ENCODE data around the gene PPARA. TPM values are rescaled to one million over a fixed set of nuclear protein-coding genes. Genes with fewer than 3 reads are reported as not detected.

Gene PPARA
- total and polyA plus RNA-seq, 2 donors (not counting 1 experiment from before 2014, with no cell fraction given) = 4.1 to 29.8 TPM

DNA sequence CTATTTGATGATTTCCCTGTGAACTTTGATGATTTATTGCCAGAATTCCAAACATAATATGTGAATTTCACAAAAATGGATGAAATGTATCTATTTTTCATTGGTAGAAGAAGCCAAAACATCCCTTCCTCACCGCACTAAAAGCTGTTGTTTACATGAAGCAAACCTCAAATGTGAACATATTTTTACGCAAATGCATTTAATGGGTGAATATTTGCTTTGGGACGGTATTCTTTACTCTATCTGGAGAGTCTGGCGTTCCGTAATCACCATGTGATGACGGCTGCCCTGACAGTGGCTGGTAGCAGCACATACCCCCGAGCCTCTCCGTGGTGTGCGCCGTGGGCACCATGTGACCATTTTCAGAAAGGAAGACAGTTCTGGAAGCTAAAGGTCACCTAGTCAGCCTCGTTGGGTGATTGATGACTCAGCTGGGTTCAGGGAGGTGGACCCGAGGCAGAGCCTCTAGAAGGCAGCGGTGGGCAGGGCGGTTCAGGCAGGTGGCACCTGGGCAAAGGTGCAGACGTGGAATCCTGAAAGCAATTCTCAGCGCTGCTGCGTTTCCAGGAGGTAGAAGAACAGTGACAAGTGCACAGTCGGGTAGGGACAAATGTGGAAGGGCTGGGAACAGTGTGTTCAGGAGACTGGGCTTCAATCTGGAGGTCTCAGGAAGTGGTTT is 45.3 kb downstream of the PPARA start:
- H3K9me3 ChIP-seq (ENCODE audit: control extremely low read depth in 1 of 3, control insufficient read depth in 2 of 3, insufficient read depth in 1 of 3, low read length in 2 of 3) = no peaks in the 10 kb centered on the region
- H3K9ac ChIP-seq (ENCODE audit: low read length) = no peak overlapping the region
- Mint-ChIP-seq H3K27ac (no peak overlapping the region), H3K4me1 (no peaks in the 10 kb centered on the region), H3K9me3 (ENCODE audit: insufficient read depth) (no peaks in the 10 kb centered on the region), H3K4me3 (no peak overlapping the region), H3K27me3 (no peaks in the 10 kb centered on the region)
- H3K79me2 ChIP-seq (ENCODE audit: control insufficient read depth, insufficient read depth, low read length) = no peaks in the 10 kb centered on the region
- H4K20me1 ChIP-seq (ENCODE audit: control insufficient read depth, insufficient read depth, low read length, poor library complexity, severe bottlenecking) = no peaks in the 10 kb centered on the region
- ChIA-PET POLR2A (no interaction called here), CTCF (no interaction called here)
- no peak overlapping the region for H3K4me2 ChIP-seq (replicated peaks; ENCODE audit: low read depth, low read length, poor library complexity, severe bottlenecking)
- H3K4me1 ChIP-seq (ENCODE audit: control insufficient read depth in 2 of 2, insufficient read depth in 2 of 2, low read length in 2 of 2) = no peaks in the 10 kb centered on the region
- no peak overlapping the region for H2AFZ ChIP-seq (ENCODE audit: insufficient read depth, low read depth, low read length, poor library complexity, severe bottlenecking)
- no peak overlapping the region for H3K4me3 ChIP-seq (ENCODE audit: control extremely low read depth in 1 of 5, extremely low read depth in 1 of 5, insufficient read depth in 1 of 5, low read depth in 2 of 5, low read length in 4 of 5)
- H3K27me3 ChIP-seq (replicated peaks in 1 of 4; ENCODE audit: control extremely low read depth in 1 of 4, control insufficient read depth in 3 of 4, insufficient read depth in 4 of 4, low read length in 3 of 4) = no peaks in the 10 kb centered on the region
- ATAC-seq (ENCODE audit: low read depth) (no peak), DNase-seq (no peak)
- TF ChIP-seq, protein P1, sequence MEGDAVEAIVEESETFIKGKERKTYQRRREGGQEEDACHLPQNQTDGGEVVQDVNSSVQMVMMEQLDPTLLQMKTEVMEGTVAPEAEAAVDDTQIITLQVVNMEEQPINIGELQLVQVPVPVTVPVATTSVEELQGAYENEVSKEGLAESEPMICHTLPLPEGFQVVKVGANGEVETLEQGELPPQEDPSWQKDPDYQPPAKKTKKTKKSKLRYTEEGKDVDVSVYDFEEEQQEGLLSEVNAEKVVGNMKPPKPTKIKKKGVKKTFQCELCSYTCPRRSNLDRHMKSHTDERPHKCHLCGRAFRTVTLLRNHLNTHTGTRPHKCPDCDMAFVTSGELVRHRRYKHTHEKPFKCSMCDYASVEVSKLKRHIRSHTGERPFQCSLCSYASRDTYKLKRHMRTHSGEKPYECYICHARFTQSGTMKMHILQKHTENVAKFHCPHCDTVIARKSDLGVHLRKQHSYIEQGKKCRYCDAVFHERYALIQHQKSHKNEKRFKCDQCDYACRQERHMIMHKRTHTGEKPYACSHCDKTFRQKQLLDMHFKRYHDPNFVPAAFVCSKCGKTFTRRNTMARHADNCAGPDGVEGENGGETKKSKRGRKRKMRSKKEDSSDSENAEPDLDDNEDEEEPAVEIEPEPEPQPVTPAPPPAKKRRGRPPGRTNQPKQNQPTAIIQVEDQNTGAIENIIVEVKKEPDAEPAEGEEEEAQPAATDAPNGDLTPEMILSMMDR (IDR thresholded peaks at IDR 0.05) = no peak
- no peak for TF ChIP-seq EZH2 (IDR thresholded peaks at IDR 0.05; ENCODE audit: borderline replicate concordance, insufficient read depth, low read depth, low read length, poor library complexity, severe bottlenecking)
- intact Hi-C loops (cut with micrococcal nuclease) = no loop called here
- H3K36me3 ChIP-seq (replicated peaks in 1 of 2; ENCODE audit: control extremely low read depth in 1 of 2, control insufficient read depth in 1 of 2, extremely low read depth in 1 of 2, insufficient read depth in 2 of 2, low read length in 1 of 2) = peaks cover 2 to 7% of the 10 kb centered on the region in 2 experiments
- 91% methylated on average over 17 of the region's 18 CpGs for WGBS (ENCODE audit: insufficient coverage)
- H3K27ac ChIP-seq (ENCODE audit: low read length in 2 of 2) = no peak overlapping the region

DNA sequence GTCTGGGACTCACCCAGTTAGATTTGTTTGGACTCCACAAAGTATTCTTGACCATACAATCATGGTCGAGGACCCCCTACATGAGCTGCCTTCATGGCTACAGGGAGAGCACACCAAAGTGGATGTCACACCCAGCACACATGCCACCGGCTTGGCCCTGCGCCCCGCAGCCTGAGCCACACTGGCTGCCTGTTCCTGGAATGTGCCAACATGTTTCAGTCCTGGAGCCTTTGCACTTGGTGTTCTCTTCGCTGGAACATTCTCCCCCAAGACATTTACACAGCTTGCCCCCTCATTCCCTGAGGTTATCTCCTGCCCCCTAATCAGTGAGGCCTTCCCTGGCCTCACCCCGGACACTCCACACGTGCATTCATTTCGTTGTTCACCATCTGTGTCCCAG is 46.0 kb downstream of the PPARA start:
- no peaks in the 10 kb centered on the region for H3K4me1 ChIP-seq (ENCODE audit: control insufficient read depth in 2 of 2, insufficient read depth in 2 of 2, low read length in 2 of 2)
- H3K27ac Mint-ChIP-seq = no peak overlapping the region
- no peaks in the 10 kb centered on the region for H3K27me3 ChIP-seq (replicated peaks in 1 of 4; ENCODE audit: control extremely low read depth in 1 of 4, control insufficient read depth in 3 of 4, insufficient read depth in 4 of 4, low read length in 3 of 4)
- H3K9me3 ChIP-seq (ENCODE audit: control extremely low read depth in 1 of 3, control insufficient read depth in 2 of 3, insufficient read depth in 1 of 3, low read length in 2 of 3) = no peaks in the 10 kb centered on the region
- POLR2A ChIA-PET = no interaction called here
- H2AFZ ChIP-seq (ENCODE audit: insufficient read depth, low read depth, low read length, poor library complexity, severe bottlenecking) = no peak overlapping the region
- H3K27ac ChIP-seq (ENCODE audit: low read length in 2 of 2) = no peak overlapping the region
- H3K27me3 Mint-ChIP-seq = no peaks in the 10 kb centered on the region
- CTCF ChIA-PET = no interaction called here
- no peaks in the 10 kb centered on the region for H3K4me1 Mint-ChIP-seq
- H3K9me3 Mint-ChIP-seq (ENCODE audit: insufficient read depth) = no peaks in the 10 kb centered on the region
- no peak overlapping the region for H3K4me2 ChIP-seq (replicated peaks; ENCODE audit: low read depth, low read length, poor library complexity, severe bottlenecking)
- H3K79me2 ChIP-seq (ENCODE audit: control insufficient read depth, insufficient read depth, low read length) = no peaks in the 10 kb centered on the region
- intact Hi-C loops (cut with micrococcal nuclease) = no loop called here
- no peak overlapping the region for H3K9ac ChIP-seq (ENCODE audit: low read length)
- ATAC-seq (ENCODE audit: low read depth) (no peak), DNase-seq (no peak)
- no peak for TF ChIP-seq EZH2 (IDR thresholded peaks at IDR 0.05; ENCODE audit: borderline replicate concordance, insufficient read depth, low read depth, low read length, poor library complexity, severe bottlenecking)
- TF ChIP-seq, protein P1 (IDR thresholded peaks at IDR 0.05) = no peak
- H3K4me3 ChIP-seq (ENCODE audit: control extremely low read depth in 1 of 5, extremely low read depth in 1 of 5, insufficient read depth in 1 of 5, low read depth in 2 of 5, low read length in 4 of 5) = no peak overlapping the region
- WGBS (ENCODE audit: insufficient coverage) = 96% methylated on average over 8 of the region's 8 CpGs
- H4K20me1 ChIP-seq (ENCODE audit: control insufficient read depth, insufficient read depth, low read length, poor library complexity, severe bottlenecking) = no peaks in the 10 kb centered on the region
- H3K36me3 ChIP-seq (replicated peaks in 1 of 2; ENCODE audit: control extremely low read depth in 1 of 2, control insufficient read depth in 1 of 2, extremely low read depth in 1 of 2, insufficient read depth in 2 of 2, low read length in 1 of 2) = peaks cover 2 to 10% of the 10 kb centered on the region in 2 experiments
- no peak overlapping the region for H3K4me3 Mint-ChIP-seq

All from B cell (primary cell).